Naive thymus-derived CD4-positive, alpha-beta T cell (primary cell): ENCODE data around the gene CACNA1S. TPM values are rescaled to one million over a fixed set of nuclear protein-coding genes. Genes with fewer than 3 reads are reported as not detected.

Experiments used
- ATAC-seq: fragments of 150-1000 bp; cut with Tn5 transposase; 2 replicates; pipeline ENCODE4 v1.10.0; 2021; ENCODE audit warnings: mild to moderate bottlenecking, moderate library complexity
- CTCF ChIA-PET: fragments of 350-600 bp; sonication (Branson Sonifier 250); formaldehyde crosslinking; loops from one replicate; lab custom pipeline; 2021; ENCODE audit warnings: antibody characterized with exemption; lab: Charles Lee
- POLR2A ChIA-PET: fragments of 350-600 bp; sonication (Branson Sonifier 250); formaldehyde crosslinking; loops from one replicate; lab custom pipeline; 2021; ENCODE audit warnings: antibody characterized with exemption, inconsistent platforms; lab: Charles Lee
- DNase-seq, 9 donors: peaks; one replicate each; pipeline versions ENCODE4 v3.0.0 to v3.0.0-alpha.2; 2020 to 2022; ENCODE audit warnings: mixed read lengths in 1 of 9
- H3K27ac ChIP-seq: one replicate; pipeline ENCODE4 v1.7.0; 2013; ENCODE audit warnings: mild to moderate bottlenecking, low read depth, low read length, moderate library complexity
- H3K27me3 ChIP-seq, 2 donors: one replicate each; pipeline ENCODE4 v1.7.0; 2013; ENCODE audit warnings: low read length in 2 of 2, mild to moderate bottlenecking in 2 of 2, moderate library complexity in 2 of 2; ENCODE audit not compliant: control insufficient read depth in 2 of 2, insufficient read depth in 2 of 2
- H3K36me3 ChIP-seq, 3 experiments: 1 replicate in 2 of 3; 2 replicates in 1 of 3; pipeline ENCODE4 v1.7.0; 2013; ENCODE audit warnings: low read length in 3 of 3, mild to moderate bottlenecking in 3 of 3, moderate library complexity in 1 of 3; ENCODE audit not compliant: insufficient read depth in 3 of 3, control insufficient read depth in 2 of 3
- H3K4me1 ChIP-seq, 2 donors: one replicate each; pipeline ENCODE4 v1.7.0; 2013; ENCODE audit warnings: low read length in 2 of 2, mild to moderate bottlenecking in 2 of 2, moderate library complexity in 1 of 2; ENCODE audit not compliant: control insufficient read depth in 2 of 2, insufficient read depth in 2 of 2
- H3K4me3 ChIP-seq: 2 replicates; pipeline ENCODE4 v1.7.0; 2013; ENCODE audit warnings: mild to moderate bottlenecking, low read length
- H3K9me3 ChIP-seq, 3 experiments: 1 replicate in 2 of 3; 2 replicates in 1 of 3; pipeline ENCODE4 v1.7.0; 2013; ENCODE audit warnings: low read length in 3 of 3; ENCODE audit not compliant: control insufficient read depth in 2 of 3
- H3K27ac Mint-ChIP-seq, 9 donors: one replicate each; pipeline ENCODE4 v1.8.0; 2020 to 2022; ENCODE audit warnings: mixed read lengths in 9 of 9, mild to moderate bottlenecking in 8 of 9, moderate library complexity in 5 of 9, inconsistent platforms in 2 of 9
- H3K27me3 Mint-ChIP-seq, 5 donors: one replicate each; pipeline ENCODE4 v1.8.0; 2021 to 2022; ENCODE audit warnings: mixed read lengths in 5 of 5, mild to moderate bottlenecking in 1 of 5
- H3K36me3 Mint-ChIP-seq, 5 donors: one replicate each; pipeline ENCODE4 v1.8.0; 2020 to 2022; ENCODE audit warnings: mixed read lengths in 5 of 5, mild to moderate bottlenecking in 3 of 5, inconsistent platforms in 1 of 5
- H3K4me1 Mint-ChIP-seq, 7 donors: one replicate each; pipeline ENCODE4 v1.8.0; 2020 to 2022; ENCODE audit warnings: mixed read lengths in 7 of 7, mild to moderate bottlenecking in 3 of 7, inconsistent platforms in 1 of 7
- H3K4me3 Mint-ChIP-seq, 10 donors: one replicate each; pipeline ENCODE4 v1.8.0; 2020 to 2022; ENCODE audit warnings: mild to moderate bottlenecking in 10 of 10, mixed read lengths in 10 of 10, moderate library complexity in 6 of 10, inconsistent platforms in 2 of 10
- H3K9me3 Mint-ChIP-seq, 11 donors: one replicate each; pipeline ENCODE4 v1.8.0; 2020 to 2022; ENCODE audit warnings: mixed read lengths in 11 of 11, mild to moderate bottlenecking in 4 of 11, inconsistent platforms in 1 of 11, moderate library complexity in 1 of 11
- intact Hi-C, 2 donors: fragments of 100-400 bp; cut with micrococcal nuclease; formaldehyde crosslinking; loops; one replicate each; pipeline ENCODE4 v1.15.1; 2023
- polyA plus RNA-seq, 2 donors: library from polyadenylated mRNA; unstranded; fragments of 300-500 nt; fragmentation: Illumina TruSeq; gene quantifications; one replicate each; pipeline ENCODE4 v1.2.3, GENCODE V29; 2021
- total RNA-seq, 6 experiments: library from RNA in 5 of 6; stranded (reverse) in 5 of 6; gene quantifications; 1 replicate in 5 of 6; 2 replicates in 1 of 6; pipeline ENCODE4 v1.2.3 and lab custom pipeline; 2021 to 2026

CACNA1S gene
- total and polyA plus RNA-seq, 7 experiments from 2014 or later: not detected

- Histone ChIP-seq H3K27me3 (no peaks in the 10 kb centered on the region), H3K36me3 (peaks cover 4 to 87% (median 40%) of the 10 kb centered on the region in 3 experiments), H3K27ac (no peak overlapping the region), H3K4me1 (peaks cover 8 to 12% of the 10 kb centered on the region in 2 donors), H3K4me3 (no peak overlapping the region), H3K9me3 (no peaks in the 10 kb centered on the region)
- H3K4me3 Mint-ChIP-seq: no peak overlapping the region
- ChIA-PET CTCF (interaction anchor here (1.1 kb wide), 1 partner anchor 22 kb away, joined by 4 read pairs; no protein-coding TSS in a partner anchor), POLR2A (interaction anchor here (0.8 kb wide), 1 partner anchor 19 kb away, joined by 3 read pairs; no protein-coding TSS in a partner anchor)
- ATAC-seq (no peak), DNase-seq (no peak)
- peaks cover 0 to 14% (median 11%) of the 10 kb centered on the region in 7 donors for H3K4me1 Mint-ChIP-seq
- peaks cover 8 to 28% (median 13%) of the 10 kb centered on the region in 5 donors for H3K36me3 Mint-ChIP-seq
- intact Hi-C loops: no loop called here
- no peaks in the 10 kb centered on the region for H3K9me3 Mint-ChIP-seq
- H3K27me3 Mint-ChIP-seq: no peaks in the 10 kb centered on the region
- peak overlapping the region in 2 of 9 donors; percentile 10 to 43 for H3K27ac Mint-ChIP-seq
Measured at GRCh38 chr1:201004154-201004553, 108.1 kb downstream of the CACNA1S start.

GRCh38 chr1:201002510-201002909, 109.7 kb downstream of the CACNA1S start:
- Histone ChIP-seq H3K27ac (no peak overlapping the region), H3K36me3 (peaks cover 9 to 91% (median 46%) of the 10 kb centered on the region in 3 experiments), H3K4me1 (no peaks in the 10 kb centered on the region), H3K27me3 (no peaks in the 10 kb centered on the region), H3K4me3 (no peak overlapping the region), H3K9me3 (no peaks in the 10 kb centered on the region)
- ATAC-seq (no peak), DNase-seq (no peak)
- ChIA-PET CTCF (no interaction called here), POLR2A (no interaction called here)
- H3K4me3 Mint-ChIP-seq: no peak overlapping the region
- intact Hi-C loops: no loop called here
- peaks cover 0 to 7% (median 0%) of the 10 kb centered on the region in 7 donors for H3K4me1 Mint-ChIP-seq
- peaks cover 12 to 41% (median 21%) of the 10 kb centered on the region in 5 donors for H3K36me3 Mint-ChIP-seq
- H3K27ac Mint-ChIP-seq: peak overlapping the region in 3 of 9 donors; percentile 3 to 82 (median 26)
- no peaks in the 10 kb centered on the region for H3K9me3 Mint-ChIP-seq
- no peaks in the 10 kb centered on the region for H3K27me3 Mint-ChIP-seq

- Histone ChIP-seq H3K9me3 (no peaks in the 10 kb centered on the region), H3K27ac (no peak overlapping the region), H3K4me1 (no peaks in the 10 kb centered on the region), H3K27me3 (no peaks in the 10 kb centered on the region), H3K36me3 (peaks cover 9 to 94% (median 49%) of the 10 kb centered on the region in 3 experiments), H3K4me3 (no peak overlapping the region)
- intact Hi-C loops: no loop called here
- ATAC-seq (no peak), DNase-seq (no peak)
- ChIA-PET CTCF (no interaction called here), POLR2A (no interaction called here)
- Mint-ChIP-seq H3K4me1 (peaks cover 0 to 7% (median 3%) of the 10 kb centered on the region in 7 donors), H3K27me3 (no peaks in the 10 kb centered on the region), H3K27ac (peak overlapping the region in 2 of 9 donors; percentile 3 to 26), H3K9me3 (no peaks in the 10 kb centered on the region), H3K36me3 (peaks cover 16 to 42% (median 25%) of the 10 kb centered on the region in 5 donors), H3K4me3 (no peak overlapping the region)
Measured at GRCh38 chr1:201001962-201002361, 110.3 kb downstream of the CACNA1S start.

- Histone ChIP-seq H3K4me3 (no peak overlapping the region), H3K36me3 (peaks cover 9 to 96% (median 46%) of the 10 kb centered on the region in 3 experiments), H3K9me3 (no peaks in the 10 kb centered on the region), H3K27me3 (no peaks in the 10 kb centered on the region), H3K4me1 (no peaks in the 10 kb centered on the region), H3K27ac (no peak overlapping the region)
- CTCF ChIA-PET: interaction anchor here (0.6 to 1.1 kb wide), 2 partner anchors 19 to 401 kb away, joined by 3 read pairs; no protein-coding TSS in a partner anchor
- peaks cover 0 to 7% (median 0%) of the 10 kb centered on the region in 7 donors for H3K4me1 Mint-ChIP-seq
- intact Hi-C loops: no loop called here
- no peak overlapping the region for H3K27ac Mint-ChIP-seq
- H3K9me3 Mint-ChIP-seq: peaks cover 0 to 1% (median 0%) of the 10 kb centered on the region in 11 donors
- H3K27me3 Mint-ChIP-seq: no peaks in the 10 kb centered on the region
- H3K4me3 Mint-ChIP-seq: no peak overlapping the region
- DNase-seq (no peak), ATAC-seq (no peak)
- POLR2A ChIA-PET: interaction anchor here (1.1 kb wide), 1 partner anchor 24 kb away, joined by 3 read pairs; the partner anchor contains the start of gene KIF21B
- H3K36me3 Mint-ChIP-seq: peaks cover 18 to 52% (median 28%) of the 10 kb centered on the region in 5 donors
Measured at GRCh38 chr1:201000391-201000790, 111.8 kb downstream of the CACNA1S start.

GRCh38 chr1:200999667-201000066, 112.6 kb downstream of the CACNA1S start:
- DNase-seq: no peak
- ATAC-seq: no peak
- H3K27ac ChIP-seq: no peak overlapping the region
- peak overlapping the region in 1 of 9 donors; percentile 32 for H3K27ac Mint-ChIP-seq
- no peaks in the 10 kb centered on the region for H3K27me3 Mint-ChIP-seq
- no peaks in the 10 kb centered on the region for H3K27me3 ChIP-seq
- H3K4me3 Mint-ChIP-seq: no peak overlapping the region
- peaks cover 9 to 96% (median 44%) of the 10 kb centered on the region in 3 experiments for H3K36me3 ChIP-seq
- POLR2A ChIA-PET: no interaction called here
- no peak overlapping the region for H3K4me3 ChIP-seq
- H3K4me1 ChIP-seq: no peaks in the 10 kb centered on the region
- CTCF ChIA-PET: no interaction called here
- peaks cover 0 to 7% (median 0%) of the 10 kb centered on the region in 7 donors for H3K4me1 Mint-ChIP-seq
- intact Hi-C loops: no loop called here
- H3K9me3 ChIP-seq: no peaks in the 10 kb centered on the region
- H3K36me3 Mint-ChIP-seq: peaks cover 18 to 52% (median 28%) of the 10 kb centered on the region in 5 donors
- H3K9me3 Mint-ChIP-seq: peaks cover 0 to 1% (median 0%) of the 10 kb centered on the region in 11 donors

GRCh38 chr1:200998323-200998722, 113.9 kb downstream of the CACNA1S start:
- peak overlapping the region in 2 of 9 donors; percentile 28 to 59 for H3K27ac Mint-ChIP-seq
- H3K36me3 Mint-ChIP-seq: peaks cover 18 to 56% (median 28%) of the 10 kb centered on the region in 5 donors
- Histone ChIP-seq H3K36me3 (peaks cover 9 to 93% (median 35%) of the 10 kb centered on the region in 3 experiments), H3K4me3 (no peak overlapping the region), H3K27me3 (no peaks in the 10 kb centered on the region), H3K9me3 (no peaks in the 10 kb centered on the region), H3K27ac (no peak overlapping the region), H3K4me1 (no peaks in the 10 kb centered on the region)
- peaks cover 0 to 7% (median 0%) of the 10 kb centered on the region in 7 donors for H3K4me1 Mint-ChIP-seq
- peaks cover 0 to 1% (median 0%) of the 10 kb centered on the region in 11 donors for H3K9me3 Mint-ChIP-seq
- H3K4me3 Mint-ChIP-seq: no peak overlapping the region
- ChIA-PET POLR2A (no interaction called here), CTCF (no interaction called here)
- intact Hi-C loops: no loop called here
- no peaks in the 10 kb centered on the region for H3K27me3 Mint-ChIP-seq
- DNase-seq: no peak
- ATAC-seq: no peak
